G401 (cell line): Measurements from ENCODE around the gene ALK. TPM values are rescaled to one million over a fixed set of nuclear protein-coding genes. Genes with fewer than 3 reads are reported as not detected.
A peak's percentile ranks its signal among the peaks of the same experiment; 100 is the strongest.

Experiments used
- DNase-seq: peaks from one replicate; pipeline ENCODE4 v3.0.0-alpha.2; 2015; ENCODE audit warnings: low spot score
- in situ Hi-C: cut with HindIII; loops from 2 replicates; pipeline ENCODE4 v1.10.0; 2016; ENCODE audit warnings: low sequenced_read_pairs, mixed read lengths
- total RNA-seq: library from RNA; depleted of rRNA; stranded (reverse); fragments of >200 nt; shearing (Covaris generic); gene quantifications from 2 replicates; pipeline ENCODE4 v1.2.3, GENCODE V29; 2014

Gene ALK
- total RNA-seq, 1 experiment from 2014 or later = not detected

DNA sequence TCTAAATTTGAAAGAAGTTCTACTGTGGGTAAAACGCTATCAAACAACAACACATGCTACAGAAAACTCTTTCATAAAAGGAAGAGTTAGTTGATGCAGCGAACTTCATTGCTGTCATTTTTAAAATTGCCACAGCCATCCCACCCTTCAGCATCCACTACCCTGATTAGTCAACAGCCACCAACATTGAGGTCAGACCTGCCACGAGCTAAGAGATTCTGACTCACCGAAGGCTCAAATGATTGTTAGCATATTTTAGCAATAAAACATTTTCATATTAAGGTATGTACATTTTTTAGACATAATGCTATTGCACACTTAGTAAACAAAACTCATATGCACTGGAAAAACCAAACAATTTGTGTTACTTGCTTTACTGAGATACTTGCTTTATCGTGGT is 459.1 kb downstream of the ALK start:
- DNase-seq = no peak
- in situ Hi-C loops = no loop called here

GRCh38 chr2:29460190-29460589 is 461.2 kb downstream of the ALK start:
- DNase-seq = no peak
- in situ Hi-C loops = no loop called here

GRCh38 chr2:29459445-29460179 is 461.8 kb downstream of the ALK start:
- in situ Hi-C loops = no loop called here
- no peak for DNase-seq

DNA sequence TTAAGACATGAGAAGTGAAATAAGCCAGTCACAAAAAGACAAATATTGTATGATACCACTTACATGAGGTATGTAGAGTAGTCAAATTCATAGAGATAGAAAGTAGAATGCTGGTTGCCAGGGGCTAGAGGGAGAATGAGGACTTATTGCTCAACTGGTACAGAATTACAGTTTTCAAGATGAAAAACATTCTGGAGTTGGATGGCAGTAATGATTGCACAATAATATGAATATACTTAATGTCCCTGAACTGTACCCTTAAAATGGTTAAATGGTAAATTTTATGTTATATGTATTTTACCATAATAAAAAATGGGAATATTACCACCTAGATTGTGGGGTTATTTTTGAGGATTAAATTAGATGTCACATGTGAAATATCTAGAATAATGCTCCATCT is 465.0 kb downstream of the ALK start:
- in situ Hi-C loops = no loop called here
- DNase-seq = no peak

DNA sequence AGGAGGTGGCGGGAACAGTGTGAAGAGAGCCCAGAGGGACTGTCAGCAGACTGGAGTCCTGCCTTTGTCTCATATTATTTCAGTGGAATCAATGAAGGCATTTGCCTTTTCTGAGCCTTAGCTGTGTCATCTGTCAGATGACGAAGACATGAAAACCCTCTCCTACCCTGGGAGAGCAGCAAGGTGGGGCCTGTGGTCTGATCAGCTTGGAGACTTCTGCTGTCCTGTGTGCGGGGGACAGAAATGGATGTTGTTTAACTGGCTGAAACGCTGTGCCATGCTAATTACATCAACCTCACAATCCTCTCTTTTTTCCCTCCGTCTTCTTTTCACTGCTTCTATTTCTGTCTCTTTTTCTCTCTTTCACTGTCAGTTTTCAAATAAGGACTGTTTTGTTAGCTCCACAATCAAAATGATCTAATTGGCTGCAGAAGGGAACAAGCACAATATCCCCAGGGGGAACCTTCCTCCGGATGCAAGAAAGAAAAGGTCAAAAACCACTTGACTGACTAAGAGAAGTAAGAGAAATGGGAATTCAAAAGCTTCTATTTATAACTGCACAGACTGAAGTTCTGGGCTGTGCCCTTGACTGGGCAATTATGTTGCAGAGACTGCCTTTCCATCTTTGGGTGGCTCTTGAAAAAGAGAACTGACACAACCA is 466.1 kb downstream of the ALK start:
- in situ Hi-C loops = no loop called here
- DNase-seq = peak; percentile 37

DNA sequence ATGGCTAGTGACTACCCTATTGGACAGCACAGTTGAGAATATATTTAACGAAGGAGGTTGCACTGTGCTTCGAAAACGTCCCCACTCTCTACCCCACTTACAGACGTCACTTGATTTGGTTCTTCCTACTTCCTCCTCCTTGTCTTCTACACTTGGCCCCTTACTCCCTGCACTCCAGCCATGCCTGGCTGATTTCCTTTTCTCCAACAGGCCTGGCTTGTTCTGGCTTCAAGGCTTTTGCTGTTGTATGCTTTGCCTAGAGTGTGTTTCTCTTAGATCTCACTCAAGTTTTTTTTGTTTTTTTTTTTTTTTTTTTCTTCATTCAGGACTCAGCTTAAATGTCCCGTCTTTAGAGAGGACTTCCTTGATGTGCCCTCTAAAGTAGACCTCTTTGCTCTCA is 469.4 kb downstream of the ALK start:
- in situ Hi-C loops = no loop called here
- no peak for DNase-seq

- in situ Hi-C loops = no loop called here
Observed at GRCh38 chr2:29450596-29451222, 470.7 kb downstream of the ALK start.

GRCh38 chr2:29449499-29449898 is 471.9 kb downstream of the ALK start:
- in situ Hi-C loops = no loop called here

More at GRCh38 chr2:29450596-29451222, 470.7 kb downstream of the ALK start:
- no peak for DNase-seq

DNA sequence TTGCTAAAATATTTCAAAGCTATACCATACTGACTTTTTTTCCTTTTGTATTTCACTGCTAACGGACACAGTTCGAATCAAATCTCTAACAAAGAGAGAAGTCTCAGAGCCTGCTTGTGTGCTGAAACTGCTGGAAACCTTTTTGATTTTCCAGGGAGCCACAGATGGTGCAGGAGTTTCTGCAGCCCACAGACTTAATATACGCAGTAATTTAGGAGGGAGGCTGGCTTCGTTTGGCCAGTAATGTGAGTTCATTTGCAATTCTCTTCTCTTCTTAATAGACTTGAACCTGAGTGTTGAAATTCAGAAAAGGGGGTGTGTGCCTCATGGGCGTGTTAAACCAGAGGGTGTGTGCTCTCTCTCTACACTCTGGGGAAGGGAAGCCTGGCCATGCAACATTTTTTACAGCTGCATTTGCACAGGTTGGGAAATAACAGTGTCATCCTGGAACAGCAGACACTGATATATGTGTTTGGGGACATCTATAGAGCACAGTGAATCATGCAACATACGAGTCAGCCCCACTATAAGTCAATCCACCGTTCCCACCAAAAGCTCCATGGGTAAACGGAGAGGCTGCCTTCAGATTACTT is 473.2 kb downstream of the ALK start:
- no peak for DNase-seq
- in situ Hi-C loops = no loop called here

More at GRCh38 chr2:29449499-29449898, 471.9 kb downstream of the ALK start:
- DNase-seq = no peak

DNA sequence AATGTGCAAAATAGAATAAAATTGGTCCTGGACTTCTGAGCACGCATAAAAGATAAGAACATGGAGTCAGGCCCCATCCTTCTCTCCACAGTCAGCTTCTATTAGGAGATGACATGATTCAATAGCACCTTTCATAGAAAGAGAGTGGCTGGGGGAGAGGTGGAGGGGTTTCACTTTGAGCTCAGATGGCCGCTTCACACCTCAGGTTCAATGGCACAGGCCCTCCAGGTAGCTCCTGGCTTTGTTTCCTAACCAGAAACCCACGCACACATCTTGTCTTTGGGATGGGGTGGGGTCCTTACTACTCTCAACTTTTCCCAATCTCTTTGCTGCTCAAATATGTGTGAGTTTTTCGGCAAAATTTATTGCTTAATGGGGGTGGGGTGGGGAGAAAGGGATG is 473.9 kb downstream of the ALK start:
- in situ Hi-C loops = no loop called here
- DNase-seq = no peak

DNA sequence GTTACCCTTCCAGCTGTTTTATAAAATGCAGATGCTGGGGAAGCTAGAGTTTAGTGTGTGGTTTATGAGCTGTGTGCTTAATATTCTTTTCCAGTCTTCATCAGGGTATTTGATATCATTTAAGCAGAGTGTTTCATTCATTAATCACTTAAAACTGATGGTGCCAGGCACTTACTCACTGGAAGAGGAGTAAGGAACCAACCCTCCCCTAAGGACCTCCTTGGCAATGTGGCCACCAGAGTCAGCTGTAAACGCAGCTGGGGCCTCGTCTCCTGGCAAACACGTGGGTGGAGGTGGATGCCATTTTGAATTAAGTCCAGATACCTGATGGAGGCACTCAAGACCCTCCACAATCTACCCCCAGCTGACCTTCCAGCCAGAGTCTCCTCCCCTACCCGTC is 474.5 kb downstream of the ALK start:
- DNase-seq = no peak
- in situ Hi-C loops = no loop called here

DNA sequence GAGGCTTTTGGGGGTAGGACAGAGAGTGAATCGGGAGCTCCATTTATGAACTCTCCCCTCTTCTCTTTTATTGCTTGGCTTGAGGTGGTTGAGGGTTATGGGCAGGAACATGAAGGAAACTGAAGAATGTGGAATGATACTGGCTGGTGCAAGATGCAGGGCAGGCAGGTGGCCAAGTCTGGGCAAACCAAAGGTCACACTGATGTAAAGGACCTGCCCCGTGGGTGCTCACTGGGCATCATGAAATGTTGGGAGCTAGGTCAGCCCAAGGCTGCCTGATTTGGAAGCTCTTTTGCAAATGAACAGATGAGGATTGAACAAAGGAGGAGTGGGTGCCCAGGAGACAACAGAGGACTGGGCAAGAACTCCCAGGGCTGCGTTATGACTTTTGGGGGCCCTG is 477.2 kb downstream of the ALK start:
- DNase-seq = no peak
- in situ Hi-C loops = no loop called here

DNA sequence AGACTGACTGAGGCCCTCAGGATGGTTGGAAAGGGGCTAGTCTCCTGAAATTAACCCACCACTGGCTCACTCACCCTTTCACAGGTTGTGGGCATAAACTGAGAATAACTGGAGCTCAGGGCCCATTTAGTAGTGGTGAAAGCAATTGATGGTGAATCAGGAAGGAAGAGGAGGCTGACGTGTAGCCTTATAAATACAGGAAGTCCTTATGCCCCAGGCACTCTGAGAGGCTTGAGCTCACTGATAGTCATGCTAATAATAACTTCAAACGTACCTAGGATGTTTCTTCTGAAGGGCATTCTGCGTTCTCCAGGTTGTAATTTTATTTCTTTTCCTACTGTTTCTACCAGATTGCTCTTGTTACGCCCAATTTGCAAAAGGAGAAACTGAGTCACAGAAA is 477.8 kb downstream of the ALK start:
- DNase-seq = no peak

DNA sequence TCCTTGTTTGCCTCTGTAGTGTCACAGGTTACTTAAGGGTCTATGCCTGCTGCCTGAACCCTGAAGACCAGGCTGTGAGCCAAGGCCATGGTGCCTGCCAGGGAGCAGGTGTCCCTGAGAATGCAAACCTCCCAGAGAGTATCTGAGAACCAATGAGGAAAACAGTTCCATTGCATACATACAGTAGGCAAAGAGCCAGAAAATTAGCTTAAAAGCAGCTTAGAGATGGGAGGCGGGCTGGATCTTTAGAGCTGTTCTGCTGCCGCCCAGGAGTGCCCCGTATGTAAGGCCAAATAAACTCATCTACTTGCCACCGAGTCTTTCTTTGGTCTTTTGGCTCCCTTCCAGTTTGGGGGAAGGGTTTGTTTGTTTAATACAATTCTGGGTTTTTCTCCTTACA is 478.2 kb downstream of the ALK start:
- no peak for DNase-seq

More for the DNA sequence above, 477.8 kb downstream of the ALK start:
- in situ Hi-C loops = no loop called here

DNA sequence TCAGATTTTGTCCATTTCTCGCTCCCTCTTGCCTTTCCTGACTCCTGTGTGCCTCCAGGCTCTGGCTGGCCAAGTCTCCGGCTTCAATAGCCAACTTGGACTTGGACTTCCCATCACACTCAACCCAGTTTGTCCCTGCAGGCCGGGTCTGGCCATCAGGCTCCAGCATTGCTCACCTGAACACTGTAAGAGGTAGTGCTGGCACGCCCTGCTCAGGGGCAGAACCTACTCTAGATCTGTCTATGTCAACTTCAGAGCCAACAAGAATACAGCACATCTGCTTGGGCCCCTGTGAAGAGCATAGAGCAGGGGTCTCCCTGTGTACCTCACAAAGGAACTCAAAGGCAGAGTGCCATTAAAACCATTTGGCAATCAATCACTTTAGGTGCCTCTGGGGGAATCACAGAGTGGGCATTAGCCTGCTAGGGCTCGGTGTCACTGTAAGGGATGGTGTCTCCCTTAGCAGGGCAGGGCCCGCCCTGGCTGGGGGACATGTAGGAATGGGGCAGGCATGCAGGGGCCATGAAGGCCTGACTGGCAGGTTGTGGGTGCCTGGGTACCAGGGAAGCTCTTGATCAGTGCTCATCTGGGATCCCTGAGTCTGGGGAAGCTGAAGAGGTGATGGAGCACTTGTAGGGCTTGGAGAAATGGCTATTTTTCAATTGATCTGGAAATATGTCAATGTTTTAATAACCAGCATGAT is 480.3 kb downstream of the ALK start:
- in situ Hi-C loops = no loop called here
- no peak for DNase-seq

More for the DNA sequence above, 478.2 kb downstream of the ALK start:
- in situ Hi-C loops = no loop called here

DNA sequence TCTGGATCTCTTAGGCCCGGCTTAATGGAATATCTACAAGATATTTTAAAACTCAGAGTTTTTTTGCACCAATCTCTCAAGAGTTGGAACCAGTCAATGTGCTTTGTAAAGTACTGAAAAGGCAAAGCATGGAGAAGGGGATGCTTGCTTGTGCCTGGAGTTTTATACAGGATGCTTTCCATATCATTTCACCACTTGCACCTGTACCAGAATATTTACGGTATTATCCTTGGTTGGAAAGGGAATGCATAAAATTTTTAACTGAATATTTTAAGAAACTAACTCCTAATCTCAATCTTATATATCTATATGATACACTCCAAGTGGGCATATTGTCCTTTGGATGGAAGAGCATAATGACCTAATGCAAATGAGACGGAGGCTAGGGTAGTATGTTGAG is 487.5 kb downstream of the ALK start:
- no peak for DNase-seq
- in situ Hi-C loops = no loop called here

- DNase-seq = no peak
- in situ Hi-C loops = no loop called here
Observed at GRCh38 chr2:29433128-29433527, 488.3 kb downstream of the ALK start.

GRCh38 chr2:29431485-29431884 is 489.9 kb downstream of the ALK start:
- no peak for DNase-seq
- in situ Hi-C loops = no loop called here

- in situ Hi-C loops = no loop called here
- DNase-seq = no peak
Observed at GRCh38 chr2:29430382-29431112, 490.8 kb downstream of the ALK start.
